D721Med (cell line): Measurements from ENCODE around the gene MGAT4C.

Experiments used
- DNase-seq: peaks from one replicate; pipeline ENCODE4 v3.0.0; 2011; ENCODE audit warnings: low spot score; ENCODE audit not compliant: insufficient read length
- FAIRE-seq: peaks from 2 replicates; lab custom pipeline; 2011; peaks lifted over from hg19 to GRCh38; lab: Jason Lieb, UNC
- CTCF ChIP-seq: IDR thresholded peaks from 2 replicates; pipeline ENCODE4 v1.5.1; 2012; ENCODE audit warnings: mild to moderate bottlenecking, control low read depth; ENCODE audit not compliant: insufficient read depth; ENCODE audit errors: missing control alignments

MGAT4C gene

GRCh38 chr12:86265329-86265695, 9.1 kb upstream of the MGAT4C start:
- FAIRE-seq (no peak), DNase-seq (no peak)
- no peak for TF ChIP-seq CTCF

DNA sequence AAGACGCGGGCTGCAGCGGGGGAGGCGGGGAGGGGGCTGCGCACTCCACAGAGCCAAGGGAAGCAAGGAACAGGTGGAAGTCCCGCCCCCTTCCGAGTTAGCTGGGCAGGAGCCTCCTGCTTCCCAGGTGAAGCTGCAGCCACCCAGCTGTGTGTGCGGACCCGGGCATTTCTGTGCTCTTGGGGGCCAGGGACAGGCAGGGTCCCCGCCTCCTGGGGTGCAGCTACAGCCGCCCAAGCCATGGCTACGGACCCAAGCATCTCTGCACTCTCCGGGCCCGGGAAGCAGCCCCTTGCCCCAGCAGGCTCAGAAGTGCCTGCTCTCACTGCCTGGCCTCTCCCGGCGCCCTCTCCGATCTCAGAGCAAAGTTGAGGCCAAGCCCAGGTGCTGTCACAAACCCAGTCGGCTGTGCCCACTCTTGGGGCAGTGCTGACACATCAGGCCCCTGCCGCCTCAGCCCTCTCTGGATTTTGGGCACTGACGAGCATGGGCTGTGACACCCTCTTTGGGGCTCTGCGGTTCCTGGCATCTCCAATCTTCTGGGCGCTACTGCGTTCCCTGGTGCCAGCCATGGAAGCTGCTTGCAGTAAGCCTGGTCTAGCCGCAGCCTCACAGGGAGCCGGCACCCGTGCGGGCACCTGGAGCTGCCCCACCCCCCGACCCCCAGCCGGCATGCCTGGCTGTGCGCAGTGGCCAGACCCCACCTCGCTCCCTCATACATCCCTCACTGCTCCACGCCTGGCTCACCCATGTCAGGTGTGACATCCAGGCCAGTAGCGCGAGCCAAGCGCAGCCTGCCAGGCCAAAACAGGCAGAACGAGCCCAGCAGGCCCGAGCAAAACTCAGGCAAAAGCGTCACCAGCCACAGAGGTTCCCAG, 8.5 kb upstream of the MGAT4C start:
- TF ChIP-seq CTCF, result no peak
- FAIRE-seq (no peak), DNase-seq (no peak)

GRCh38 chr12:86261578-86261977, 5.4 kb upstream of the MGAT4C start:
- DNase-seq (no peak), FAIRE-seq (no peak)
- no peak for TF ChIP-seq CTCF

DNA sequence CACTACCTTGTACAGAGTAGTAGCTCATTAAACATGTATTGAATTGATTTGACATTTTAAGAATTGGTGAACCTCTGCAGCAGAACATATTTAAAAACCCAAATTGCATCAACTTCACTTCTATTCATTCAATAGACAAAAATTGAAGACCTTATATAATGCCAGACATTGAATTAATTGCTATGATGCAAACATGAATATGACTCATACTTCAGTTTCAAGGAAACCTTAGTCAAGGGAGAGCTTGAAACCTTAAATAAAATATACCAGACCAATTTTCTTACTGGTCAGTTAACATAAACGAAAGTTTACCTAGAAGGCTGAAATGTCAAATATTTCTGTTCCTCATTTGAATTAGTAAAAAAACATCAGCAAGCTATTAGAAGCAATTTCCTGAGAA, 5.0 kb upstream of the MGAT4C start:
- FAIRE-seq (no peak), DNase-seq (no peak)
- no peak for TF ChIP-seq CTCF

DNA sequence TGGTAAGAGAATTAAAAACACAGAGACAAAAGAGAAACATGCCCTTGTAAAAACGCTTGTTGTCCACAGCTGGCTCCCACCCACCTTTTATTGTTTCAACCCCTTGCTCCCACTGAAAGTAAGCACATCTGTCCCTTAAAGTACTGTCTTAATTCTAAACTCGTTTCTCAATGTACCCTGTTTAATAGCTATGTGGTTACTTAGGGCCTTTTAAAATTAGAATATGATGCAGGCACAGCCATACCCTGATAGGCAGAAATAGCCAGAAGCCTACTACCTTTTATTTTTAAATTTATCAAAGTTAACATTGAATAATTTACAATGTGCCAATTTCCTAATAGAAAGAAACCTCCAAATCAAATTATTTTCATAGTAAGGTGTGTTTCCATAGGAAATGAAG, 4.0 kb upstream of the MGAT4C start:
- no peak for DNase-seq
- no peak for FAIRE-seq
- no peak for TF ChIP-seq CTCF

DNA sequence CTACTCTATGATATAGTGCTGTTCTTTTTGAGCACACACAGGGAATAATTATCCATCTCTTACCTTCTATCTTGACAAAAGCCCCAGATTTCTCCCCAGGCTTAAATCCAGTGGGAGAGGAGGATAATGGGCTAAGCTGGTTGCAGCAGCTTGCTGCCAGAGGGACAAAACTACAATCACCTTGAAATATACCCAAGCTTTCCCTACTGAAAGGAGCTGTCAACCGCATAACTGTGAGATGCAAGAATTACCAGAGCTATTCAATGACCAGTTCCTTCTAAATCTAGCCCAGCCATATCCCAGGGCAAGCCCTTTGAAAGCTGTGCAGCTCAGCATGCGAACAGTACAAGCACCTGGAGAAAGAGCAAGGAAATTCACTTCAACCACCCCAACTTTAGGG, 943 bp upstream of the MGAT4C start:
- DNase-seq (no peak), FAIRE-seq (no peak)
- no peak for TF ChIP-seq CTCF

DNA sequence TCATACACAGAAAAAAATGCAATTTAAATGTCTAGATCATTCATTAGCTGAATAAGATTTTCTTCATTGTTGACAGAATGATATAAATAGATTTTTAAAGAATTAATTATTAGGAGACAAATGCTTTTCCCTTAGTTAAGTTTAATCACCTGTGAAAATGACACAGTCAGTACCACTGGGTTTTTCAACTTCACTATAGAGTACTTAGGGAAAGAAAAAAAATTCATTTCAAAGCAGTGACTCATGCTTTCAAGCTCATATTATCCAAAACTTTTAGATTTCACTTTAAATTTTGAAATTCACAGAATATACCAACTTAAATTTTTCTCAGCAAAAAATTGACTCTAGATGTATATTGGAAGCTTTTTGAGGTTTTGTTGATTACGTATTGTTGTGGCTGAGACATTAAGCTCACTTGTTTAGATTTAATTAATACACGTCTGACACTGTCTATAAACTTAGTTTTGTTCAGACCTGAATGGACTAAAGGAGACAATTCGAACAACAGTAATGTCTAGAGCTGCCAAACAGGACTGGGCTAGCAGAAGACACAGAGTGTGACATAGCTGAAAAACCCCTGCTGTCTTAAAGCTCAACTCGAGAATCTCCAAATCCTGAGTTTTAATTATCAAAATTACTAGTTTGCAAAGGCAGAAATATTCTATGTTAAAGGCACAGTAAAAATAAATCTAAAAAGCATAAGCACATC, 1.6 kb downstream of the MGAT4C start:
- FAIRE-seq (no peak), DNase-seq (no peak)
- no peak for TF ChIP-seq CTCF
